Neural cell (in vitro differentiated cells): ENCODE measurements around the gene TYW1B. TPM values are rescaled to one million over a fixed set of nuclear protein-coding genes. Genes with fewer than 3 reads are reported as not detected.
"Not testable (repeated sequence)": the region's sequence is repeated elsewhere in the genome, so short reads cannot be mapped to it uniquely, and the experiment has no call there.

Source experiments
- H2AFZ ChIP-seq: fragments of 200-600, 300-800 bp; sonication (generic), shearing (Covaris generic); 2 replicates; pipeline ENCODE4 v1.6.0; 2014; ENCODE audit warnings: low read depth, mild to moderate bottlenecking, antibody characterized with exemption, low read length, moderate library complexity
- H3F3A ChIP-seq: fragments of 200-600 bp; shearing (Covaris generic); 2 replicates; pipeline ENCODE4 v1.6.1; 2016; ENCODE audit warnings: mild to moderate bottlenecking, moderate library complexity, mixed read lengths, antibody characterized with exemption, low read length; ENCODE audit not compliant: insufficient read depth, poor library complexity, severe bottlenecking
- H3K27ac ChIP-seq: fragments of 200-600, 300-800 bp; sonication (generic), shearing (Covaris generic); 2 replicates; pipeline ENCODE4 v1.5.1; 2014; ENCODE audit warnings: mild to moderate bottlenecking, low read length, moderate library complexity
- H3K27me3 ChIP-seq: fragments of 300-800, 200-600 bp; sonication (generic), shearing (Covaris generic); 2 replicates; pipeline ENCODE4 v1.6.0; 2014; ENCODE audit warnings: mild to moderate bottlenecking, low read depth, low read length, moderate library complexity; ENCODE audit not compliant: insufficient read depth
- H3K36me3 ChIP-seq: fragments of 300-800, 200-600 bp; sonication (generic), shearing (Covaris generic); 2 replicates; pipeline ENCODE4 v1.5.1; 2014; ENCODE audit warnings: mild to moderate bottlenecking, antibody characterized with exemption, low read length, moderate library complexity; ENCODE audit not compliant: insufficient read depth
- H3K4me2 ChIP-seq: fragments of 300-800, 200-600 bp; sonication (generic), shearing (Covaris generic); 2 replicates; pipeline ENCODE4 v1.6.0; 2014; ENCODE audit warnings: mild to moderate bottlenecking, low read length
- H3K4me3 ChIP-seq: fragments of 300-800, 200-600 bp; sonication (generic), shearing (Covaris generic); 2 replicates; pipeline ENCODE4 v1.5.1; 2014; ENCODE audit warnings: mild to moderate bottlenecking, low read length, moderate library complexity
- H3K79me2 ChIP-seq: fragments of 200-600 bp; shearing (Covaris generic); replicated peaks from 2 replicates; pipeline ENCODE4 v1.6.0; 2014; ENCODE audit warnings: mild to moderate bottlenecking, low read length, moderate library complexity; ENCODE audit not compliant: insufficient read depth
- H3K9ac ChIP-seq: fragments of 300-800, 200-600 bp; sonication (generic), shearing (Covaris generic); 2 replicates; pipeline ENCODE4 v1.6.1; 2016; ENCODE audit warnings: mild to moderate bottlenecking, low read length, mixed read lengths
- H3K9me2 ChIP-seq: fragments of 200-600 bp; shearing (Covaris generic); 2 replicates; pipeline ENCODE4 v1.6.1; 2016; ENCODE audit warnings: mild to moderate bottlenecking, low read length, mixed read lengths; ENCODE audit not compliant: insufficient read depth
- H3K9me3 ChIP-seq: fragments of 200-600, 300-800 bp; sonication (generic), shearing (Covaris generic); 2 replicates; pipeline ENCODE4 v1.6.1; 2016; ENCODE audit warnings: mild to moderate bottlenecking, mixed run types, low read length, moderate library complexity, mixed read lengths
- H4K20me1 ChIP-seq: fragments of 200-600 bp; shearing (Covaris generic); 2 replicates; pipeline ENCODE4 v1.6.1; 2016; ENCODE audit warnings: mild to moderate bottlenecking, mixed run types; ENCODE audit not compliant: insufficient read depth
- EP300 ChIP-seq: fragments of 450-650 bp; conservative IDR thresholded peaks from 2 replicates; pipeline ENCODE4 v1.6.1; 2014; ENCODE audit warnings: antibody characterized with exemption, mild to moderate bottlenecking, moderate library complexity; ENCODE audit not compliant: poor library complexity, severe bottlenecking
- EZH2 ChIP-seq: fragments of 200-600, 300-800 bp; shearing (Covaris generic), sonication (generic); IDR thresholded peaks from 2 replicates; pipeline ENCODE4 v1.6.1; 2014; ENCODE audit warnings: antibody characterized with exemption, low read length, borderline replicate concordance, mild to moderate bottlenecking; ENCODE audit not compliant: insufficient read depth, poor library complexity, severe bottlenecking
- MXI1 ChIP-seq: fragments of 450-650 bp; conservative IDR thresholded peaks from 2 replicates; pipeline ENCODE4 v1.6.1; 2014; ENCODE audit warnings: antibody characterized with exemption, mild to moderate bottlenecking; ENCODE audit not compliant: poor library complexity, severe bottlenecking
- POLR2AphosphoS5 ChIP-seq: IDR thresholded peaks from 2 replicates; pipeline ENCODE4 v1.6.1; 2012
- RAD21 ChIP-seq: fragments of 450-650 bp; conservative IDR thresholded peaks from 2 replicates; pipeline ENCODE4 v1.6.1; 2014; ENCODE audit warnings: antibody characterized with exemption, mild to moderate bottlenecking, moderate library complexity
- SMC3 ChIP-seq: fragments of 450-650 bp; conservative IDR thresholded peaks from 2 replicates; pipeline ENCODE4 v1.6.1; 2014; ENCODE audit warnings: antibody characterized with exemption, mild to moderate bottlenecking, moderate library complexity; ENCODE audit not compliant: poor library complexity
- TAF1 ChIP-seq: IDR thresholded peaks from 2 replicates; pipeline ENCODE4 v1.6.1; 2012; ENCODE audit warnings: low read depth
- polyA plus RNA-seq: library from polyadenylated mRNA; depleted of rRNA; stranded (reverse); fragments of >200 nt; gene quantifications from 2 replicates; pipeline ENCODE4 v1.2.3, GENCODE V29; 2014
- TF ChIP-seq, protein P1 (sequence below): fragments of 450-650 bp; IDR thresholded peaks from 2 replicates; pipeline ENCODE4 v1.5.1; 2014; ENCODE audit warnings: antibody characterized with exemption, mild to moderate bottlenecking, moderate library complexity; ENCODE audit not compliant: poor library complexity, severe bottlenecking
- TF ChIP-seq, protein P2 (sequence below): IDR thresholded peaks from 2 replicates; pipeline ENCODE4 v1.6.1; 2012; ENCODE audit warnings: borderline replicate concordance

TYW1B gene
- polyA plus RNA-seq, 1 donor from 2014 or later, result 0.97 TPM

DNA sequence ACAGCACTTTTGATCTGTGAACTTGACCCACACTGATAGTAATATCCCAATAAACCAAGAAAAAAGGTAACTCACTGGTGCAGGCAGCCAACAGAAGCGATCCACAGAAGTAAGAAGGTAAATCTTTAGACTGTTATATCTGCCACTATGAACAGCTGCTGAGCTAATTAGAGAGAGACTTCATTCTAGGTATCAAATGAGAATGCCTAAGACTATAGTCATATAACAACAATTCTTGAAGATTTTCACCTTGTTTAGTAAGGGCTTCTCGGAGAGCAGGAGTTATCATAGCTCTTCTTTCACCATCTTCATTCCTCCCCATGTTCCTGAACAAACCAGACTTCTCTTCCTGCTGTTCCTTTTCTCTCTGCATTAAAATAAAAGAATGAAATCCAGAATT, 50.8 kb downstream of the TYW1B start:
- not testable (repeated sequence) for H3K9ac ChIP-seq, H3K79me2 ChIP-seq, H3K9me2 ChIP-seq

DNA sequence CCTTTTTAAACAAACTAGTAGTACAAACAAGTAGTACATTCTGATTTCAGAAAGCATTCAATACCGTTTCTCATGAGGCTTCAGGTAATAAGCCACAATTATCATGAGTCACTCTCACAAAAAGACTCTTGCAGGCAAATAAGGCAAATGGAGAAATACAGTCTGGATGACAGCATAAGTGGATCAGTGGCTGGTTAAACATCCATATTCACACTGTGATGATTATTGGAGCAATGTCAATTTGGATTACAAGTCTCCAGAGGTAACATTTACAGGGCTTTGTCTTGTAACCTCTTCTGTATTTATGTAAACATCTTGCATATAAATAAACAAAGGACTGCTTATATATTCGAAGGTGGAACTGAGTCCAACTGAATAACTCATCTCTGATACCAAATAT, 55.4 kb downstream of the TYW1B start:
- not testable (repeated sequence) for H3K9ac ChIP-seq, H4K20me1 ChIP-seq, H3K27me3 ChIP-seq, H3K9me3 ChIP-seq, H3K79me2 ChIP-seq, H3K4me3 ChIP-seq, H3K36me3 ChIP-seq, H3F3A ChIP-seq, H2AFZ ChIP-seq, H3K27ac ChIP-seq, H3K9me2 ChIP-seq, H3K4me2 ChIP-seq
- TF ChIP-seq EP300 (peak; percentile 75), POLR2AphosphoS5 (peak; percentile 82)

More for the DNA sequence above, 50.8 kb downstream of the TYW1B start:
- H3K27ac ChIP-seq, H3K4me2 ChIP-seq, H3F3A ChIP-seq, H2AFZ ChIP-seq, H4K20me1 ChIP-seq, H3K36me3 ChIP-seq, H3K27me3 ChIP-seq, H3K9me3 ChIP-seq, H3K4me3 ChIP-seq: not testable (repeated sequence)

DNA sequence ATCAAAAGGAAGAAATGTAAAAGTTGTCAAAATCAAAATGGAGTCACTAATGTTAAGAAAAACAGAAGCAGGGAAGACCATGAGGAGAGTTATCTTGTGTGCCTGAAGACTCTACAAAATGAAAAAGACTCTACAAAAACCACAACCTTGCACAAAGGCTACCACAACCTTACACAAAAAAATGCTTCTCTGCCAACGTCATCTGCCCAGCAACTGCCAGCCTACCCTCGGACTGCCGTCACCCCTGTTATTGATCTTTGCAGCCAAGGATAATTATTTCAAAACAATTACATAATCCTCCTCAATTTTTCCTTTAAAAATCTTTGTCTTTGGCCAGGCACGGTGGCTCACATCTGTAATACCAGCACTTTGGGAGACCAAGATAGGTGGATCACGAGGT, 61.0 kb downstream of the TYW1B start:
- H4K20me1 ChIP-seq, H3K9me3 ChIP-seq, H3K4me2 ChIP-seq, H3K9me2 ChIP-seq, H2AFZ ChIP-seq, H3K27ac ChIP-seq, H3K27me3 ChIP-seq, H3F3A ChIP-seq, H3K79me2 ChIP-seq, H3K36me3 ChIP-seq, H3K9ac ChIP-seq, H3K4me3 ChIP-seq: not testable (repeated sequence)

DNA sequence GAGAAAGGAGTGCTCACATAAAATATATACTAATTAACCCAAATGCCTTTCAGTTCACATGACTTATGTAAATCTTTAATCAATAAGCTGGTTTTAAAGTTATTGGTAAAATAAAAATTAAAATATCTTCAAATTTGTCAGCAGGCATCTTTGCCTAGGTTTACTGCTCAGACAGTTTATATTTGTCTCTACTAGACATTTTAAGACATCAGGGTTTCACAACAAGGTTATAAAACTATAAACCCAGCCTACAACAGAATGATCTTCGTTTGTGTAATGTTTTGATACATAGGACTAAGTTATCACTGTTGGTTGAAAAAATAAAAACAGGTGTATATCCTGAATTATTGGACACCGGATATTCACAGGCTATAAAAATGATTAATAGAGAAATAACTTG, 67.4 kb downstream of the TYW1B start:
- no peak overlapping the region for H3K4me2 ChIP-seq
- H3F3A ChIP-seq, result no peaks in the 10 kb centered on the region
- no peak for TF ChIP-seq EP300
- no peak for TF ChIP-seq TAF1
- TF ChIP-seq, protein P1, sequence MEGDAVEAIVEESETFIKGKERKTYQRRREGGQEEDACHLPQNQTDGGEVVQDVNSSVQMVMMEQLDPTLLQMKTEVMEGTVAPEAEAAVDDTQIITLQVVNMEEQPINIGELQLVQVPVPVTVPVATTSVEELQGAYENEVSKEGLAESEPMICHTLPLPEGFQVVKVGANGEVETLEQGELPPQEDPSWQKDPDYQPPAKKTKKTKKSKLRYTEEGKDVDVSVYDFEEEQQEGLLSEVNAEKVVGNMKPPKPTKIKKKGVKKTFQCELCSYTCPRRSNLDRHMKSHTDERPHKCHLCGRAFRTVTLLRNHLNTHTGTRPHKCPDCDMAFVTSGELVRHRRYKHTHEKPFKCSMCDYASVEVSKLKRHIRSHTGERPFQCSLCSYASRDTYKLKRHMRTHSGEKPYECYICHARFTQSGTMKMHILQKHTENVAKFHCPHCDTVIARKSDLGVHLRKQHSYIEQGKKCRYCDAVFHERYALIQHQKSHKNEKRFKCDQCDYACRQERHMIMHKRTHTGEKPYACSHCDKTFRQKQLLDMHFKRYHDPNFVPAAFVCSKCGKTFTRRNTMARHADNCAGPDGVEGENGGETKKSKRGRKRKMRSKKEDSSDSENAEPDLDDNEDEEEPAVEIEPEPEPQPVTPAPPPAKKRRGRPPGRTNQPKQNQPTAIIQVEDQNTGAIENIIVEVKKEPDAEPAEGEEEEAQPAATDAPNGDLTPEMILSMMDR, result no peak
- TF ChIP-seq SMC3, result no peak
- no peak for TF ChIP-seq EZH2
- TF ChIP-seq POLR2AphosphoS5, result no peak
- TF ChIP-seq, protein P2, sequence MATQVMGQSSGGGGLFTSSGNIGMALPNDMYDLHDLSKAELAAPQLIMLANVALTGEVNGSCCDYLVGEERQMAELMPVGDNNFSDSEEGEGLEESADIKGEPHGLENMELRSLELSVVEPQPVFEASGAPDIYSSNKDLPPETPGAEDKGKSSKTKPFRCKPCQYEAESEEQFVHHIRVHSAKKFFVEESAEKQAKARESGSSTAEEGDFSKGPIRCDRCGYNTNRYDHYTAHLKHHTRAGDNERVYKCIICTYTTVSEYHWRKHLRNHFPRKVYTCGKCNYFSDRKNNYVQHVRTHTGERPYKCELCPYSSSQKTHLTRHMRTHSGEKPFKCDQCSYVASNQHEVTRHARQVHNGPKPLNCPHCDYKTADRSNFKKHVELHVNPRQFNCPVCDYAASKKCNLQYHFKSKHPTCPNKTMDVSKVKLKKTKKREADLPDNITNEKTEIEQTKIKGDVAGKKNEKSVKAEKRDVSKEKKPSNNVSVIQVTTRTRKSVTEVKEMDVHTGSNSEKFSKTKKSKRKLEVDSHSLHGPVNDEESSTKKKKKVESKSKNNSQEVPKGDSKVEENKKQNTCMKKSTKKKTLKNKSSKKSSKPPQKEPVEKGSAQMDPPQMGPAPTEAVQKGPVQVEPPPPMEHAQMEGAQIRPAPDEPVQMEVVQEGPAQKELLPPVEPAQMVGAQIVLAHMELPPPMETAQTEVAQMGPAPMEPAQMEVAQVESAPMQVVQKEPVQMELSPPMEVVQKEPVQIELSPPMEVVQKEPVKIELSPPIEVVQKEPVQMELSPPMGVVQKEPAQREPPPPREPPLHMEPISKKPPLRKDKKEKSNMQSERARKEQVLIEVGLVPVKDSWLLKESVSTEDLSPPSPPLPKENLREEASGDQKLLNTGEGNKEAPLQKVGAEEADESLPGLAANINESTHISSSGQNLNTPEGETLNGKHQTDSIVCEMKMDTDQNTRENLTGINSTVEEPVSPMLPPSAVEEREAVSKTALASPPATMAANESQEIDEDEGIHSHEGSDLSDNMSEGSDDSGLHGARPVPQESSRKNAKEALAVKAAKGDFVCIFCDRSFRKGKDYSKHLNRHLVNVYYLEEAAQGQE, result no peak
- no peak for TF ChIP-seq RAD21
- no peak for TF ChIP-seq MXI1
- no peaks in the 10 kb centered on the region for H4K20me1 ChIP-seq
- H3K4me3 ChIP-seq, result no peak overlapping the region
- H3K9me3 ChIP-seq, result no peaks in the 10 kb centered on the region
- no peaks in the 10 kb centered on the region for H3K79me2 ChIP-seq
- H3K27ac ChIP-seq, result no peak overlapping the region
- no peaks in the 10 kb centered on the region for H3K9me2 ChIP-seq
- no peaks in the 10 kb centered on the region for H3K36me3 ChIP-seq
- no peak overlapping the region for H3K9ac ChIP-seq
- H2AFZ ChIP-seq, result no peak overlapping the region
- no peaks in the 10 kb centered on the region for H3K27me3 ChIP-seq
